GM19238 (cell line): ENCODE data around the gene PCDHB11.
"Not testable (repeated sequence)": the region's sequence is repeated elsewhere in the genome, so short reads cannot be mapped to it uniquely, and the experiment has no call there.

Experiments
- DNase-seq: peaks from one replicate; pipeline ENCODE4 v3.0.0; 2011; ENCODE audit warnings: low spot score; ENCODE audit not compliant: insufficient read length

The PCDHB11 gene

GRCh38 chr5:141199359-141200235 is at the start of gene PCDHB11:
PCDHB11 (plus strand) TSS chr5:141199627; CDS start chr5:141199775, 148 bp downstream.
- no peak for DNase-seq

DNA sequence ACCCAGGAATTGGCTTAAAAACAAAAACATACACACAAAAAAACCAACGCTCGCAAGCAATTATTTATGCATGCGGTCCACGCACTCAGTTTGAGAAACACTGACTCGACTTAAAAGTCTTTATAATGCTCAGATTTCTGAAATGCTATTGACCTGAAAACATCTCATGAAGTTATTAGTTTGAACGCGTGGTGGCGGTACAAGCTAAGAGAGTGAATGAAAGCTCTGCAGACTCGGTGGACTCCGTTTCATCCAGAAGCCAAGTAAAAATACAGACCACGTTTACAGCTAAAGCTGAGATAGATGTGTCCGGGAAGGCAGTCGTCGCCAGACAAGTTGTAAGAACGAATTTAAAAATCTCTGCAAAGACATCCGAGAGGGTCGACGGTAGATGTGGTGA is 49.6 kb upstream of the PCDHB11 start, which contains the start of gene PCDHB6:
Gene PCDHB6, plus strand, starts transcription at position 246 of the 400 bp plus-strand sequence. CDS start 201 bp downstream, outside the sequence.
- no peak for DNase-seq

DNA sequence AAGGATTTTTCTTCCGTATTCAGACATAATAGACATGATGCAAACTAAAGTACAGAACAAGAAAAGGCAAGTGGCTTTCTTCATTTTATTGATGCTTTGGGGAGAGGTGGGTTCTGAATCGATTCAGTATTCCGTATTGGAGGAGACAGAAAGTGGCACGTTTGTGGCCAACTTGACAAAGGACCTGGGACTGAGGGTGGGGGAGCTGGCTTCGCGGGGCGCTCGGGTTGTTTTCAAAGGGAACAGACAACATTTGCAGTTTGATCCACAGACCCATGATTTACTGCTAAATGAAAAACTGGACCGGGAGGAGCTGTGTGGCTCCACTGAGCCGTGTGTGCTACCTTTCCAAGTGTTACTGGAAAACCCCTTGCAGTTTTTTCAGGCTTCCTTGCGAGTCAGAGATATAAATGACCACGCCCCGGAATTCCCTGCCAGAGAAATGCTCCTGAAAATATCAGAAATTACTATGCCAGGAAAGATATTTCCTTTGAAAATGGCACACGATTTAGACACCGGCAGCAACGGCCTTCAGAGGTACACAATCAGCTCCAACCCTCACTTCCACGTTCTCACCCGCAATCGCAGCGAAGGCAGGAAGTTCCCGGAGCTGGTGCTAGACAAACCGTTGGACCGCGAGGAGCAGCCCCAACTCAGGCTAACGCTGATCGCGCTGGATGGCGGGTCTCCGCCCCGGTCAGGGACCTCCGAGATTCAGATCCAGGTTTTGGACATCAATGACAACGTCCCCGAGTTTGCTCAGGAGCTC is 49.0 kb upstream of the PCDHB11 start:
- no peak for DNase-seq

DNA sequence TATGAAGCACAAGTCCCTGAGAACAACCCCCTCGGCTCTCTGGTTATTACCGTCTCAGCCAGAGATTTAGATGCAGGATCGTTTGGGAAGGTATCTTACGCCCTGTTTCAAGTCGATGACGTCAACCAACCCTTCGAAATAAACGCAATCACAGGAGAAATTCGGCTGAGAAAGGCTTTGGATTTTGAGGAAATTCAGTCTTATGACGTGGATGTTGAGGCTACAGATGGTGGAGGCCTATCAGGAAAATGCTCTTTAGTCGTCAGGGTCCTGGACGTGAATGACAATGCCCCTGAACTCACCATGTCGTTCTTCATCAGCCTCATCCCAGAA is 48.5 kb upstream of the PCDHB11 start:
- DNase-seq, result no peak

- DNase-seq, result not testable (repeated sequence)
These were observed 47.8 kb upstream of the PCDHB11 start for GRCh38 chr5:141151632-141152031.

- DNase-seq, result not testable (repeated sequence)
These were observed 47.3 kb upstream of the PCDHB11 start for GRCh38 chr5:141152096-141152495.

DNA sequence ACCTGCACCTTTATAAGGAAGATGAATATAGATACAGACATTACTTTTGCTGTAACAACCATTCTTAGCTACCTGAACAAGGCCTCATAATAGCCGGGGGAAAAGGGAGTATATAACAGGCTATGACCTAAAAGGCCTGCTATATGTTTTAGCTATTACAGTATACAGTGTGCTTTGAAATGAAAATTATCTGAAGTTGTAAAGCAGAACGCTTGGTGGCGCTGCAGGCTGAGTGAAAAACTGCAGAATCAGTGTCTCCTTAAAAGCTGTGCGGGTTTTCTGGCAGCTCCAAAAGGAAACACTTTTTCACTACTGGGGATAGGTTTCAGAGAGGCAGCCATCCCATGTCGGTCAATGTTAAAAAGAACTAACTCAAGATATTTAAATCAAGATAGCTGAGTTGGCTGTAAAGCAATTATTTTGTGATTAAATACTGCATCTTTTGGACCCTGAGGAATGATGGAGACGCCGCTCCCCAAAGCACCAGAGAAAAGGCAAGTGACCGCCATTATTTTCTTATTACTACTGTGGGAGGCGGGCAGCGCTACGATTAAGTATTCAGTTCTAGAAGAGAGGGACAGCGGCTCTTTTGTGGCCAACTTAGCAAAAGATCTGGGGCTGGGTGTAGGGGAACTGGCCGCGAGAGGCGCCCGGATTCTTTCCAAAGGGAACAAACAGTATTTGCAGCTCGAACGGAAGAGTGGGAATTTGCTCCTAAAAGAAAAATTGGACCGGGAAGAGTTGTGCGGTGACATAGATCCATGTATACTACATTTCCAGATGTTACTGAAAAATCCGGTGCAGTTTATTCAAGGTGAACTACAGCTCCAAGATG is 43.7 kb upstream of the PCDHB11 start:
- no peak for DNase-seq

- not testable (repeated sequence) for DNase-seq
These were observed 42.1 kb upstream of the PCDHB11 start for GRCh38 chr5:141157356-141157755.

GRCh38 chr5:141157901-141158300 is 41.5 kb upstream of the PCDHB11 start:
- not testable (repeated sequence) for DNase-seq

GRCh38 chr5:141172381-141173204 is 26.8 kb upstream of the PCDHB11 start, which contains the start of gene PCDHB7:
PCDHB7 (plus strand) TSS chr5:141172644; CDS start chr5:141172836, 192 bp downstream.
- no peak for DNase-seq

GRCh38 chr5:141174291-141175104 is 24.9 kb upstream of the PCDHB11 start:
- DNase-seq, result not testable (repeated sequence)

- no peak for DNase-seq
These were observed 23.5 kb upstream of the PCDHB11 start for GRCh38 chr5:141175933-141176332.

- DNase-seq, result not testable (repeated sequence)
These were observed 21.7 kb upstream of the PCDHB11 start, which contains the start of gene PCDHB8 for GRCh38 chr5:141177577-141178191. PCDHB8 (plus strand) TSS chr5:141177790; CDS start chr5:141178035, 245 bp downstream.

DNA sequence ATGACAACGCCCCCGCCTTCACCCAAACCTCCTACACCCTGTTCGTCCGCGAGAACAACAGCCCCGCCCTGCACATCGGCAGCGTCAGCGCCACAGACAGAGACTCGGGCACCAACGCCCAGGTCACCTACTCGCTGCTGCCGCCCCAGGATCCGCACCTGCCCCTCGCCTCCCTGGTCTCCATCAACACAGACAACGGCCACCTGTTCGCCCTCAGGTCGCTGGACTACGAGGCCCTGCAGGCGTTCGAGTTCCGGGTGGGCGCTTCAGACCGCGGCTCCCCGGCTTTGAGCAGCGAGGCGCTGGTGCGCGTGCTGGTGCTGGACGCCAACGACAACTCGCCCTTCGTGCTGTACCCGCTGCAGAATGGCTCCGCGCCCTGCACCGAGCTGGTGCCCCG is 20.1 kb upstream of the PCDHB11 start:
- not testable (repeated sequence) for DNase-seq

GRCh38 chr5:141179876-141180275 is 19.6 kb upstream of the PCDHB11 start:
- not testable (repeated sequence) for DNase-seq

- no peak for DNase-seq
These were observed 19.1 kb upstream of the PCDHB11 start for GRCh38 chr5:141180313-141180712.

DNA sequence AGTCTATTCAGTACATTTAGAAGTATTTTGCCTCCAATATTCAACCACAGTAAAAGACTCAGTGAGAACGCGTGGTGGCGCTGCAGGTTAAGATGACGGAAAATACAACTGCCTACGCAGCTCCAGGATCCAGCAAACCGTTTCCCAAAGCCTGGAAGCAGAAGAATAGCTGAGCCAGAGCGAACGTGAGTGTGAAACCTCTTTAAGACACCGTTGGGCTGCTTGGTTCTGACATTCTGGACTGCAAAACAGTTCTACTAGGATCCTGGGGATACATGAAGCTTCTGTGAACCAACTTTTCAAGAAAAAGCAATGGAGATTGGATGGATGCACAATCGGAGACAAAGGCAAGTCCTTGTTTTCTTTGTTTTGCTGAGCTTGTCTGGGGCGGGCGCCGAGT is 17.2 kb upstream of the PCDHB11 start, which contains the start of gene PCDHB16:
Gene PCDHB16, plus strand, starts transcription at position 140 of the 400 bp plus-strand sequence. Its CDS starts 173 bp downstream, at position 313.
- DNase-seq, result no peak

- DNase-seq, result not testable (repeated sequence)
These were observed 15.1 kb upstream of the PCDHB11 start for GRCh38 chr5:141184117-141184855.
